Esophagus squamous epithelium (tissue), 5 donors: ENCODE data around the gene ZNF564. TPM values are rescaled to one million over a fixed set of nuclear protein-coding genes. Genes with fewer than 3 reads are reported as not detected.

Experiments used
- DNase-seq: peaks from one replicate; lab custom pipeline; 2025; lab: John Stamatoyannopoulos, UW
- H3K27ac ChIP-seq, 4 donors: fragments of 200-600 bp; sonication (generic); one replicate each; pipeline ENCODE4 v1.5.1; 2016 to 2019; ENCODE audit warnings: mild to moderate bottlenecking in 1 of 4
- H3K27me3 ChIP-seq, 4 donors: fragments of 200-600 bp; sonication (generic); 1 replicate in 3 of 4; 2 replicates in 1 of 4; pipeline versions ENCODE4 v1.5.1 to v1.6.0; 2017 to 2021; ENCODE audit warnings: antibody characterized with exemption in 1 of 4
- H3K36me3 ChIP-seq, 3 donors: fragments of 200-600 bp; sonication (generic); one replicate each; pipeline ENCODE4 v1.5.1; 2016 to 2019
- H3K4me1 ChIP-seq, 3 donors: fragments of 200-600 bp; sonication (generic); one replicate each; pipeline ENCODE4 v1.5.1; 2017 to 2019
- H3K4me3 ChIP-seq, 4 donors: fragments of 200-600 bp; sonication (generic); 1 replicate in 3 of 4; 2 replicates in 1 of 4; pipeline ENCODE4 v1.5.1; 2016 to 2019; ENCODE audit warnings: mild to moderate bottlenecking in 2 of 4, moderate library complexity in 1 of 4
- H3K9me3 ChIP-seq, 3 donors: fragments of 200-600 bp; sonication (generic); one replicate each; pipeline ENCODE4 v1.5.1; 2016 to 2019
- CTCF ChIP-seq, 6 experiments: fragments of 450-650 bp in 4 of 6; fragments of 200-600 bp in 2 of 6; sonication (generic) in 2 of 6; IDR thresholded peaks; one replicate each; pipeline ENCODE4 v1.5.1; 2016 to 2019; ENCODE audit warnings: antibody characterized with exemption in 6 of 6, mild to moderate bottlenecking in 4 of 6, moderate library complexity in 4 of 6
- POLR2A ChIP-seq, 4 donors: fragments of 450-650 bp; IDR thresholded peaks; one replicate each; pipeline ENCODE4 v1.6.1; 2017; ENCODE audit warnings: antibody characterized with exemption in 4 of 4, mild to moderate bottlenecking in 4 of 4, moderate library complexity in 3 of 4
- WGBS, 2 donors: methylation state at CpG; one replicate each; pipeline ENCODE4 v1.1.5; 2018; 5-methylcytosine and 5-hydroxymethylcytosine counted together
- intact Hi-C: fragments of 100-400 bp; cut with DNase I; formaldehyde crosslinking; loops from one replicate; pipeline ENCODE4 v1.15.0; 2022
- total RNA-seq, 4 donors: library from RNA; depleted of rRNA; stranded (reverse); fragments of >200 nt; gene quantifications; one replicate each; pipeline ENCODE4 v1.1.0, GENCODE V29; 2016
- donor health status: DM: yes; HTN: yes; CAD: no.

ZNF564 gene
- total RNA-seq, 4 donors from 2014 or later = 1.6 to 9.3 (median 4.8) TPM

- Histone ChIP-seq H3K9me3 (no peaks in the 10 kb centered on the region), H3K4me3 (no peak overlapping the region), H3K36me3 (no peaks in the 10 kb centered on the region), H3K4me1 (peaks cover 0 to 7% (median 0%) of the 10 kb centered on the region in 3 donors), H3K27me3 (no peaks in the 10 kb centered on the region), H3K27ac (no peak overlapping the region)
- intact Hi-C loops = loop anchor here (5.0 kb wide), 1 partner anchor 108 kb away; no protein-coding TSS in a partner anchor
- 14 to 16% methylated on average over 12 to 16 of the region's 19 CpGs for WGBS, 2 donors
- peak; percentile 48 for DNase-seq
- TF ChIP-seq CTCF (IDR thresholded peaks at IDR 0.05) (peak; percentile 77 to 96 (median 94)), POLR2A (IDR thresholded peaks at IDR 0.05) (no peak)
Observed at GRCh38 chr19:12564016-12564664, 12.9 kb upstream of the ZNF564 start.

- H3K4me3 ChIP-seq = no peak overlapping the region
- peaks cover 0 to 3% (median 0%) of the 10 kb centered on the region in 4 donors for H3K27me3 ChIP-seq
- TF ChIP-seq POLR2A (IDR thresholded peaks at IDR 0.05) = no peak
- TF ChIP-seq CTCF (IDR thresholded peaks at IDR 0.05) = no peak
- peaks cover 0 to 15% (median 6%) of the 10 kb centered on the region in 3 donors for H3K4me1 ChIP-seq
- H3K9me3 ChIP-seq = no peaks in the 10 kb centered on the region
- WGBS, 2 donors = 57 to 79% methylated on average over 23 to 24 of the region's 39 CpGs
- no peaks in the 10 kb centered on the region for H3K36me3 ChIP-seq
- no peak for DNase-seq
- no peak overlapping the region for H3K27ac ChIP-seq
- intact Hi-C loops = no loop called here
Observed at GRCh38 chr19:12555456-12555930, 4.2 kb upstream of the ZNF564 start.

GRCh38 chr19:12546903-12547302 lies 4.4 kb downstream of the ZNF564 start:
- H3K36me3 ChIP-seq = peaks cover 0 to 34% (median 6%) of the 10 kb centered on the region in 3 donors
- no peak overlapping the region for H3K4me3 ChIP-seq
- H3K4me1 ChIP-seq = peaks cover 10 to 58% (median 20%) of the 10 kb centered on the region in 3 donors
- 85 to 93% methylated on average over 2 of the region's 2 CpGs for WGBS, 2 donors
- no peaks in the 10 kb centered on the region for H3K27me3 ChIP-seq
- H3K9me3 ChIP-seq = peaks cover 0 to 5% (median 0%) of the 10 kb centered on the region in 3 donors
- H3K27ac ChIP-seq = no peak overlapping the region
- TF ChIP-seq POLR2A (IDR thresholded peaks at IDR 0.05) (no peak), CTCF (IDR thresholded peaks at IDR 0.05) (no peak)
- intact Hi-C loops = no loop called here
- no peak for DNase-seq

- 85 to 95% methylated on average over 5 of the region's 5 CpGs for WGBS, 2 donors
- H3K4me3 ChIP-seq = no peak overlapping the region
- peak overlapping the region in 2 of 4 donors; percentile 60 to 76 for H3K27ac ChIP-seq
- no peak for TF ChIP-seq CTCF (IDR thresholded peaks at IDR 0.05)
- TF ChIP-seq POLR2A (IDR thresholded peaks at IDR 0.05) = no peak
- intact Hi-C loops = no loop called here
- H3K27me3 ChIP-seq = no peaks in the 10 kb centered on the region
- peaks cover 10 to 55% (median 19%) of the 10 kb centered on the region in 3 donors for H3K4me1 ChIP-seq
- no peak for DNase-seq
- peaks cover 0 to 13% (median 5%) of the 10 kb centered on the region in 3 donors for H3K9me3 ChIP-seq
- peaks cover 0 to 42% (median 6%) of the 10 kb centered on the region in 3 donors for H3K36me3 ChIP-seq
Observed at GRCh38 chr19:12546068-12546467, 5.2 kb downstream of the ZNF564 start.

GRCh38 chr19:12545267-12545666 lies 6.0 kb downstream of the ZNF564 start:
- Histone ChIP-seq H3K27ac (peak overlapping the region in 2 of 4 donors; percentile 60 to 76), H3K9me3 (peaks cover 0 to 16% (median 5%) of the 10 kb centered on the region in 3 donors), H3K4me1 (peaks cover 8 to 51% (median 17%) of the 10 kb centered on the region in 3 donors), H3K27me3 (no peaks in the 10 kb centered on the region), H3K36me3 (peaks cover 0 to 50% (median 6%) of the 10 kb centered on the region in 3 donors), H3K4me3 (no peak overlapping the region)
- intact Hi-C loops = no loop called here
- 83 to 91% methylated on average over 7 to 8 of the region's 8 CpGs for WGBS, 2 donors
- DNase-seq = no peak
- TF ChIP-seq CTCF (IDR thresholded peaks at IDR 0.05) = no peak
- TF ChIP-seq POLR2A (IDR thresholded peaks at IDR 0.05) = no peak
